ENCODE results near the gene LYPD3. TPM values are rescaled to one million over a fixed set of nuclear protein-coding genes. Genes with fewer than 3 reads are reported as not detected.
A peak's percentile ranks its signal among the peaks of the same experiment; 100 is the strongest.

LYPD3 gene
- total and polyA plus RNA-seq, 10 of the 15 experiments (the other 5 are each of a cell fraction or from before 2014, with no cell fraction given) = 0.03 to 0.28 (median 0.12) TPM; not detected in 6

- TF ChIP-seq SKIL (IDR thresholded peaks at IDR 0.05; ENCODE audit: low read depth, poor library complexity, severe bottlenecking) (no peak), MTA2 (IDR thresholded peaks at IDR 0.05; ENCODE audit: low read depth) (no peak), SREBF2 (IDR thresholded peaks at IDR 0.05; ENCODE audit: low read length) (no peak), RBBP5 (conservative IDR thresholded peaks at IDR 0.05) (no peak), NR2F1 (conservative IDR thresholded peaks at IDR 0.05) (no peak), IKZF1 (conservative IDR thresholded peaks at IDR 0.05) (peak; percentile 81), PML (IDR thresholded peaks at IDR 0.05; ENCODE audit: low read length) (no peak), ZBTB11 (CRISPR knock-in tag; IDR thresholded peaks at IDR 0.05) (no peak), BCLAF1 (IDR thresholded peaks at IDR 0.05) (no peak), PAX8 (IDR thresholded peaks at IDR 0.05) (no peak), IKZF2 (IDR thresholded peaks at IDR 0.05) (0 out of 4 replicates have a peak, but pooled peaks of 1 of the 2 experiments have one; percentile 29), TARDBP (IDR thresholded peaks at IDR 0.05; ENCODE audit: borderline replicate concordance) (no peak), NR2C1 (IDR thresholded peaks at IDR 0.05) (no peak), JUND (IDR thresholded peaks at IDR 0.05; ENCODE audit: low read depth, low read length) (no peak), BCL3 (IDR thresholded peaks at IDR 0.05; ENCODE audit: borderline replicate concordance, insufficient read depth, low read depth, low read length, poor library complexity, severe bottlenecking) (no peak), CHD1 (IDR thresholded peaks at IDR 0.05; ENCODE audit: low read depth, low read length) (no peak), BCL11A (IDR thresholded peaks at IDR 0.05; ENCODE audit: low read depth, low read length) (no peak), BACH1 (IDR thresholded peaks at IDR 0.05; ENCODE audit: borderline replicate concordance) (no peak), JUNB (IDR thresholded peaks at IDR 0.05) (no peak), RAD21 (IDR thresholded peaks at IDR 0.05; ENCODE audit: insufficient read depth, low read depth, low read length) (no peak), HDAC2 (IDR thresholded peaks at IDR 0.05) (no peak), DPF2 (IDR thresholded peaks at IDR 0.05) (peak; percentile 58), TCF7 (IDR thresholded peaks at IDR 0.05; ENCODE audit: borderline replicate concordance) (no peak)
These were observed 9.7 kb upstream of the LYPD3 start (continued) for GRCh38 chr19:43474986-43475705.

Data from GM12878 (cell line).